Testis (tissue), 3 donors: ENCODE results near the gene RALGPS2. TPM values are rescaled to one million over a fixed set of nuclear protein-coding genes. Genes with fewer than 3 reads are reported as not detected.
"Not testable (repeated sequence)": the region's sequence is repeated elsewhere in the genome, so short reads cannot be mapped to it uniquely, and the experiment has no call there.

ENCODE experiments used
- DNase-seq: peaks from one replicate; pipeline ENCODE4 v3.0.0-alpha.2; 2019
- H3K27ac ChIP-seq, 2 donors: fragments of 200-600 bp; sonication (generic); one replicate each; pipeline ENCODE4 v1.5.1; 2019
- H3K27me3 ChIP-seq: fragments of 200-600 bp; sonication (generic); one replicate; pipeline ENCODE4 v1.5.1; 2019
- H3K36me3 ChIP-seq: fragments of 200-600 bp; sonication (generic); one replicate; pipeline ENCODE4 v1.5.1; 2017; ENCODE audit warnings: low read depth; ENCODE audit errors: missing control alignments
- H3K4me1 ChIP-seq: fragments of 200-600 bp; sonication (generic); one replicate; pipeline ENCODE4 v1.5.1; 2019
- H3K4me3 ChIP-seq, 2 donors: fragments of 200-600 bp; sonication (generic); one replicate each; pipeline ENCODE4 v1.5.1; 2017 to 2019
- H3K9me3 ChIP-seq: fragments of 200-600 bp; sonication (generic); one replicate; pipeline ENCODE4 v1.5.1; 2017
- POLR2A ChIP-seq: fragments of 450-650 bp; IDR thresholded peaks from one replicate; pipeline ENCODE4 v1.6.1; 2017; ENCODE audit warnings: antibody characterized with exemption, mild to moderate bottlenecking, moderate library complexity
- WGBS, 2 donors: methylation state at CpG; one replicate each; pipeline ENCODE4 v1.1.5; 2018; 5-methylcytosine and 5-hydroxymethylcytosine counted together
- intact Hi-C: fragments of 100-400 bp; cut with DNase I; formaldehyde crosslinking; loops from one replicate; pipeline ENCODE4 v1.15.1; 2023; ENCODE audit warnings: low total_unique reads
- polyA plus RNA-seq: library from polyadenylated mRNA; stranded (reverse); fragments of 350-450 nt; fragmentation: Illumina TruSeq; extraction: RNeasy Lipid Tissue Mini Kit (QIAGEN cat#74804); gene quantifications from one replicate; pipeline ENCODE4 v1.2.3, GENCODE V29; 2014; ENCODE audit warnings: low read depth, low replicate concordance; ENCODE audit not compliant: insufficient read depth
- total RNA-seq, 2 donors: library from RNA; depleted of rRNA; stranded (reverse); fragments of >200 nt; gene quantifications; one replicate each; pipeline ENCODE4 v1.2.3, GENCODE V29; 2016
- TF ChIP-seq, protein P1 (sequence below), 3 experiments: fragments of 450-650 bp in 2 of 3; fragments of 200-600 bp in 1 of 3; sonication (generic) in 1 of 3; IDR thresholded peaks; one replicate each; pipeline ENCODE4 v1.5.1; 2016 to 2019; ENCODE audit warnings: antibody characterized with exemption in 3 of 3, mild to moderate bottlenecking in 2 of 3, moderate library complexity in 1 of 3

The RALGPS2 gene
- total and polyA plus RNA-seq, 3 donors from 2014 or later, result 56.3 to 224 (median 78.6) TPM

DNA sequence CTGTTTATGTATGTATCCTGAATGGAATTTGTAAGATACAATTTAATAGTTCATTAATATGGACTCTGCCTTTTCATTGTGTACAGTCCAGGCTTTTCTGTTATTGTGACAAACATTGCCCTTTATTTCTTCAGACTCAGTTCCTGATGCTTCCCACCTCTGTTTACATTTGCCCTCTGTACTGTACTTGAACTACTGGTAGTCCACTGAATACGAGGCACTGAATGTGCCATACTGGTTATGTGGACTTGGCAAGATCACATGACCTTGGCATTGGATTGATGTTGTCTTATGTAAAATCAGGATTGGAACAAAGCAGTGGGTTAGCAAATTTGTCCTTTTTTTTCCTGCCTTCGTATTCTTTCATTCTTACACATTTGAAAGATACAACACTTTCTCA, 27.8 kb downstream of the RALGPS2 start:
- 48 to 54% methylated on average over 2 of the region's 2 CpGs for WGBS, 2 donors
- Histone ChIP-seq H3K4me1 (no peaks in the 10 kb centered on the region), H3K36me3 (no peaks in the 10 kb centered on the region), H3K9me3 (no peaks in the 10 kb centered on the region), H3K27me3 (no peaks in the 10 kb centered on the region), H3K4me3 (no peak overlapping the region), H3K27ac (no peak overlapping the region)
- TF ChIP-seq, protein P1, sequence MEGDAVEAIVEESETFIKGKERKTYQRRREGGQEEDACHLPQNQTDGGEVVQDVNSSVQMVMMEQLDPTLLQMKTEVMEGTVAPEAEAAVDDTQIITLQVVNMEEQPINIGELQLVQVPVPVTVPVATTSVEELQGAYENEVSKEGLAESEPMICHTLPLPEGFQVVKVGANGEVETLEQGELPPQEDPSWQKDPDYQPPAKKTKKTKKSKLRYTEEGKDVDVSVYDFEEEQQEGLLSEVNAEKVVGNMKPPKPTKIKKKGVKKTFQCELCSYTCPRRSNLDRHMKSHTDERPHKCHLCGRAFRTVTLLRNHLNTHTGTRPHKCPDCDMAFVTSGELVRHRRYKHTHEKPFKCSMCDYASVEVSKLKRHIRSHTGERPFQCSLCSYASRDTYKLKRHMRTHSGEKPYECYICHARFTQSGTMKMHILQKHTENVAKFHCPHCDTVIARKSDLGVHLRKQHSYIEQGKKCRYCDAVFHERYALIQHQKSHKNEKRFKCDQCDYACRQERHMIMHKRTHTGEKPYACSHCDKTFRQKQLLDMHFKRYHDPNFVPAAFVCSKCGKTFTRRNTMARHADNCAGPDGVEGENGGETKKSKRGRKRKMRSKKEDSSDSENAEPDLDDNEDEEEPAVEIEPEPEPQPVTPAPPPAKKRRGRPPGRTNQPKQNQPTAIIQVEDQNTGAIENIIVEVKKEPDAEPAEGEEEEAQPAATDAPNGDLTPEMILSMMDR (IDR thresholded peaks at IDR 0.05), result no peak
- no peak for TF ChIP-seq POLR2A
- no peak for DNase-seq
- intact Hi-C loops, result loop anchor here (5.0 kb wide), 1 partner anchor 211 kb away; no protein-coding TSS in a partner anchor

DNA sequence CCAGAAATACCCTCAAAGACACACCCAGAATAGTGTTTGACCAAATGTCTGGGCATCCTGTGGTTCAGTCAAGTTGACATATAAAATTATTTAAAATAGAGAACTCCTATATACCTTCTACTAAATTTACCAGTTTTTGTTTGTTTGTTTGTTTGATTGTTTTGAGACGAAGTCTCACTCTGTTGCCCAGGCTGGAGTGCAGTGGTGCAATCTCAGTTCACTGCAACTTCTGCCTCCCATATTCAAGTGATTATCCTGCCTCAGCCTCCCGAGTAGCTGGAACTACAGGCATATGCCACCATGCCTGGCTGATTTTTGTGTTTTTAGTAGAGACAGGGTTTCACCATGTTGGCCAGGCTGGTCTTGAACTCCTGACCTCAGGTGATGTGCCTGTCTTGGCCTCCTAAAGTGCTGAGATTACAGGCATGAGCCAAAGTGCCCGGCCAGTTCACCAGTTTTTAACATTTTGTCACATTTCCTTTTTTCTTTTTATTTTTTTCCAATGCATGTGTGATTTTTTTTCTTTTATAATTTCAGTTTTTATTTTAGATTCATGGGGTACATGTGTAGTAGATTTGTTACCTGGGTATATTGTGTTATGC, 29.7 kb downstream of the RALGPS2 start:
- not testable (repeated sequence) for H3K27ac ChIP-seq, H3K4me3 ChIP-seq, DNase-seq, H3K27me3 ChIP-seq, H3K4me1 ChIP-seq, H3K36me3 ChIP-seq, H3K9me3 ChIP-seq
- WGBS, 2 donors, result 92 to 97% methylated on average over 3 of the region's 3 CpGs
- intact Hi-C loops, result loop anchor here (5.0 kb wide), 1 partner anchor 212 kb away; no protein-coding TSS in a partner anchor

DNA sequence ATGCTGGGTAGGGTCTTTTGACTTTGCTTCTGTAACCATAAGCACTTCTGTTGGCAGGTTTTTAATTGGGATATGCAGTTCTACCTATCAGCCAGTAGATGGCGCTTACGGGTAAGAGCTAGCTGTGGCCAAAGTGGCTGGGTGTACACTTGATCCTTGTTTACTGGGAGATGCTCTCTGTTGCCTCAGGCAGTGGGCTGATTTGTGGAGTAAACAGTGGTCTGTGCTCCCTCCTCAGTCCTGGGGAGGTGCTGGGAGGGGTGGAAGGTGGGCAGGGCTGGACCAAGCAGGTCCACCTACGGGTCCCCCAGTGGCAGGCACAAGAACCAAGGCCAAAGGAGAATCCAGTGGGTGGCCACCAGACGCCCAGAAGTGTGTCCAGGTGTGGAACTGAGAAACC, 43.4 kb downstream of the RALGPS2 start:
- 43 to 68% methylated on average over 3 to 4 of the region's 4 CpGs for WGBS, 2 donors
- H3K36me3 ChIP-seq, result no peaks in the 10 kb centered on the region
- no peaks in the 10 kb centered on the region for H3K27me3 ChIP-seq
- no peak overlapping the region for H3K27ac ChIP-seq
- no peak for TF ChIP-seq POLR2A
- TF ChIP-seq, protein P1 (IDR thresholded peaks at IDR 0.05), result peak in 2 of 3 experiments; percentile 57 to 78
- H3K4me1 ChIP-seq, result no peaks in the 10 kb centered on the region
- DNase-seq, result no peak
- H3K4me3 ChIP-seq, result no peak overlapping the region
- intact Hi-C loops, result loop anchor here (10.0 kb wide), 1 partner anchor 236 kb away; no protein-coding TSS in a partner anchor
- H3K9me3 ChIP-seq, result no peaks in the 10 kb centered on the region

DNA sequence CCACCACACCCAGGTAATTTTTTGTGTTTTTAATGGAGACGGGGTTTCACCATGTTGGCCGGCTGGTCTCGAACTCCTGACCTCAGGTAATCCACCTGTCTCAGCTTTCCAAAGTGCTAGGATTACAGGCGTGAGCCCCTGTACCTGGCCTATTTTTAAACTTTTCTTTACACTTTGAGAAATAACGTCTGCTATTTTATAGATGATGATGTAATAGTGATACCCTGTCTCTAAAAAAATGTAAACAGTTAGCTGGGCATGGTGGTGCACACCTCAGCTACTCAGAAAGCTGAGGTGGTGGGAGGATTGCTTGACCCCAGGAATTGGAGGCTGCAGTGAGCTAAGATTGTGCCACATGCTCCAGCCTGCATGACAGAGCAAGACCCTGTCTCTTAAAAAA, 47.9 kb downstream of the RALGPS2 start:
- no peak overlapping the region for H3K27ac ChIP-seq
- H3K4me1 ChIP-seq, result no peaks in the 10 kb centered on the region
- no peak for TF ChIP-seq POLR2A
- TF ChIP-seq, protein P1 (IDR thresholded peaks at IDR 0.05), result no peak
- WGBS, 2 donors, result 89 to 90% methylated on average over 5 of the region's 5 CpGs
- H3K36me3 ChIP-seq, result no peaks in the 10 kb centered on the region
- H3K9me3 ChIP-seq, result no peaks in the 10 kb centered on the region
- H3K27me3 ChIP-seq, result no peaks in the 10 kb centered on the region
- intact Hi-C loops, result no loop called here
- H3K4me3 ChIP-seq, result no peak overlapping the region
- no peak for DNase-seq

DNA sequence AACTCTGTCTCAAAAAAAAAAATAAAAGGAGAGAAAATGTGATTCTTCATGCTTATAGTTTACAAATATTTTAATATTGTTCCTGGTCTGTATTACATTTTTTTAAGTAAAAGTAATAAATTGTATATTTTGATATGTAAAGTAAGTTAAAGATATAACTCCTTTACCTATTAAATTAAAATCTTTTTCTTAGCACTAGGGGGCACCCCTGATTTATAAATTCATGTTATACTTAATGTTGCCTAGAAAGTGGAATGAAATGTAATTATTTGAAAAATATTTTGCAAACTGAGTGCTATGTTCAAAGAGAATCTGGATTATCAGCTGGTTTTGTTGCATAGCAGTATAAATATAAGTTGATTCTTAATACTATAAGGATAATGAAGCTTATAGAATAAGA, 49.2 kb downstream of the RALGPS2 start:
- TF ChIP-seq, protein P1 (IDR thresholded peaks at IDR 0.05), result peak in 1 of 3 experiments; percentile 39
- TF ChIP-seq POLR2A, result no peak
- Histone ChIP-seq H3K36me3 (no peaks in the 10 kb centered on the region), H3K9me3 (no peaks in the 10 kb centered on the region), H3K4me3 (no peak overlapping the region), H3K27ac (no peak overlapping the region), H3K27me3 (no peaks in the 10 kb centered on the region), H3K4me1 (no peaks in the 10 kb centered on the region)
- intact Hi-C loops, result no loop called here
- DNase-seq, result no peak
